ENCODE data around the gene KRT7. TPM values are rescaled to one million over a fixed set of nuclear protein-coding genes. Genes with fewer than 3 reads are reported as not detected.
"Not testable (repeated sequence)": the region's sequence is repeated elsewhere in the genome, so short reads cannot be mapped to it uniquely, and the experiment has no call there.

Gene KRT7
- total RNA-seq, 1 donor: 1.4 TPM

- no peak for TF ChIP-seq CTCF (IDR thresholded peaks at IDR 0.05; ENCODE audit: insufficient read depth, low read length)
- DNase-seq (ENCODE audit: low read depth): peak; percentile 100
- H3K4me3 ChIP-seq (ENCODE audit: low read depth, low read length): no peak overlapping the region
Measured at GRCh38 chr12:52280796-52281560, 47.9 kb downstream of the KRT7 start.

GRCh38 chr12:52284562-52285171 is 51.6 kb downstream of the KRT7 start:
- H3K4me3 ChIP-seq (ENCODE audit: low read depth, low read length): no peak overlapping the region
- DNase-seq (ENCODE audit: low read depth): no peak
- TF ChIP-seq CTCF (IDR thresholded peaks at IDR 0.05; ENCODE audit: insufficient read depth, low read length): no peak

DNA sequence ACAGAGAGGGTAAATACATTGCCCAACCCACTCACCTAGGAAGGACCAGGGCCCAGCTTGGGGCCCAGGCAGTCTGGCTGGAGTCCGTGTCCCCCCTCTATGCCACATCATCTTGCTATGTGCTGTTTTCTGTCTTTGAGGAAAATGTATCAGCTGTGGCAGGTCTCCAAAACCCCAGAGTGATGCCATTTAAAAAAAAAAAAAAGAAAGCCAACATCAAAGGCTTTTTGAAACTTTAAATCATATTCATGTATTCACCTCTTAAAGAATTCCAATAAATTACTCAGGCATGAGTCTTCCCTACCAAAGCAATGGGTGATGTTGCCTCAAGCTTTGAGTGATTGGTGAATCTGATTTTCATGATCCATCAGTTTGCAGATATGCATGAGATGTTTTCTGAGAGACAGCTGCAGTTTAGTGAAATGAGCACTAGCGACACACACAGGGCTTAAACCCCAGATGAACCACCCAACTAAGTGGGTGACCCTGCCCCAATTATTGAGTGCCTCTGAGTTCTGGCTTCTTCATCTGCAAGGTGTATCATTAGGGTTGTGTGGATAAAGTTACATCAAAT is 52.2 kb downstream of the KRT7 start:
- H3K4me3 ChIP-seq (ENCODE audit: low read depth, low read length): no peak overlapping the region
- peak; percentile 51 for DNase-seq (ENCODE audit: low read depth)
- TF ChIP-seq CTCF (IDR thresholded peaks at IDR 0.05; ENCODE audit: insufficient read depth, low read length): no peak

DNA sequence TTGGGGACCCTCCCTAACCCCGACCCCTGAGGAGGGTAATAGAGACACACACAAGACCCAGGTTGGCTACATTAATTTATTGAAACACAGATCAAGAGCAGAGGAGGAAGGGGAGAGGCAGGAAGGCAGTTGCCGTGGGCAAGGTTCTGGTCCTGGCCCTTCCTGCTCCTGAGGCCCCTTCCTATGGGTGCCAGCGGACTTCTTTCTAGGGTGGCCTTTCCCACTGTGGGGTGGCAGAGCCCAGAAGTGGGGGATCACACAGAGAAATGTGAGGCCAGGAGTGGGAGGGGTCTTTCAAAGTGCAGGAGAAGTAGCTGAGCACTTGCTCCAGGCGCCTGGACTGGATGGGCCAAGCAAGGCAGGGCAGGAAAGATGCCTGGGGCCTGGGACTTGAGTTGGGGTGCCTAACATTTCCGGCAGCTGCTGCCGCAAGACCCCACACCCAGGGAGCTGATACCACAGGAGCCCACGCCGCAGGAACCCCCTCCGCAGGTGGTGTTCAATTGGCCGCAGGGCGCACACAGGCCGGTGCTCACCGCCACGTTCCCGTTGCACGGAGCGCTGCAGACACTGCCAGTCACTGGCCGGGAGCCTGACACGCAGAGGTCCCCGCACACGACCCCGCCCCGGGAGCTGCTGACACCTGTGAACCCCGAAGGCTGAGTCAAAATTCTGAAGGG is 52.9 kb downstream of the KRT7 start:
- no peak overlapping the region for H3K4me3 ChIP-seq (ENCODE audit: low read depth, low read length)
- no peak for TF ChIP-seq CTCF (IDR thresholded peaks at IDR 0.05; ENCODE audit: insufficient read depth, low read length)
- no peak for DNase-seq (ENCODE audit: low read depth)

DNA sequence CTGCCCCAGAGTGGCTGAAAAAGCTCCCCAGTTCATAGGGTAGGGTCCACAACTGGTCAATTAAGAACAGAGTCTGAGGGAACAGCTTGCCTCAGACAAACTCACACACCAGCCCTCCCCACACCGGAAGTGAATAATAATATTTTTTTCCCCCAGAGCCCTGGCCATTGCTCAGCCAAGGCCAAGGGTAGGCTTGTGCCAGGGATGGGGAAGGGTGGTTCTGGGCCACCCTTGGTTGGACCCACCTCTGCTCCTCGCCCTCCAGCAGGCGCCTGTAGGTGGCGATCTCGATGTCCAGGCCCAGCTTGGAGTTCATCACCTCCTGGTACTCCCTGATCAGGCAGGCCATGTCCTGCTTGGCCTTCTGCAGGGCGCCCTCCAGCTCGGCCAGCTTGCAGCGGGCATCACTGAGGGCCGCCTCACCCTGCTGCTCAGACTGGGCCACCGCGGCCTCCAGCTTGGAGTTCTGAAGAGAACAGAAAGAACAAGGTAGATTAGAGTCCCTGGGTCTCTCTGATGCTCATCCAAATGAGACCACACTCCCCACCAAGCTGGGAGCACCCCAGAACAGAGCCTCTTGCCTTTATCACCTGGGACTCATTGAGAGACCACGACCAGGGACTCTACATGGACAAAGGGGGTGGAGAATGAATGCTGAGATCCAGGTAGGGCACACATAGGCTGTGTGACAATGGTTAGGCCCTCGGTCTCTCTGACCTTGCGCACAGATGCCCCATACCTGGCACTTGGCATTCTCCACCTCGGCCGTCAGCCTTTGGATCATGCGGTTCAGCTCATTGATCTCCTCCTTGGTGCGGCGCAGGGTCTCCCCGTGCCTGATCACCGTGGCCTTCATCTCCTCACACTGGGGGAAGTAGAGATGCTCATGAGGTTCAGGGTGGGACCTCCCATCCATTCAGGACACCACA is 54.1 kb downstream of the KRT7 start:
- not testable (repeated sequence) for H3K4me3 ChIP-seq (ENCODE audit: low read depth, low read length); DNase-seq (ENCODE audit: low read depth)

- H3K4me3 ChIP-seq (ENCODE audit: low read depth, low read length); DNase-seq (ENCODE audit: low read depth): not testable (repeated sequence)
Measured at GRCh38 chr12:52287816-52288805, 55.1 kb downstream of the KRT7 start.

- not testable (repeated sequence) for H3K4me3 ChIP-seq (ENCODE audit: low read depth, low read length); DNase-seq (ENCODE audit: low read depth)
Measured at GRCh38 chr12:52290483-52291134, 57.6 kb downstream of the KRT7 start.
